Prostate gland (tissue), 2 donors: ENCODE measurements around the gene FARP2.

ENCODE experiments used
- CTCF ChIP-seq, 4 experiments: fragments of 200-600 bp in 2 of 4; fragments of 450-650 bp in 2 of 4; sonication (generic) in 2 of 4; IDR thresholded peaks; 1 replicate in 3 of 4; 2 replicates in 1 of 4; pipeline ENCODE4 v1.5.1; 2016 to 2019; ENCODE audit warnings: antibody characterized with exemption in 4 of 4, mild to moderate bottlenecking in 2 of 4, moderate library complexity in 2 of 4
- POLR2A ChIP-seq: fragments of 450-650 bp; IDR thresholded peaks from one replicate; pipeline ENCODE4 v1.6.1; 2016; ENCODE audit warnings: antibody characterized with exemption, mild to moderate bottlenecking

DNA sequence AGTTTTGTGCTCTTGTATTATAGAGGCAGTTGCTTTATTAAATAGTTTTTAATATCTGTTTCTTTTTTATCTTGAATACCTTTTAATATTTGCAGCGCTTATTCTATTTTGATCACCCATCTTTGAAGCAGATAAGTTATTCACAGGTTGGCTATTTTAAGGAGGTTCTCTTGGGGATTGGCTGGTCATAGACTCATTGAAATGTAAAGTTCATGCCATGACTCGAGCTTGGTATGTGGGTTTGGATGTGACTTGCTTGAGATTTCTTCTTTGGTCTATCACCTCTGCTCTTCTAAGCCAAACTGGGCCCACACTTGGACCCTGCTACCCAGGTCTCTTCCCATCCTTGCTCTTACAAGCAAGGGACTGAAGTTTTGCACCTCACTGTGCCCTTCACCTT is 33.6 kb downstream of the FARP2 start:
- no peak for TF ChIP-seq CTCF (IDR thresholded peaks at IDR 0.05)
- no peak for TF ChIP-seq POLR2A
